Stimulated activated CD4-positive, alpha-beta T cell treated with anti-CD3 and anti-CD28 coated beads, Interleukin-2, amount 100 ng/mL, for 48 hours (primary cell): Measurements from ENCODE around the gene ARRB2.

Source experiments
- DNase-seq, 2 donors: peaks; one replicate each; pipeline ENCODE4 v3.0.0-alpha.2; 2020

ARRB2 gene

GRCh38 chr17:4768298-4768697 lies 57.9 kb downstream of the ARRB2 start:
- no peak for DNase-seq

- DNase-seq: no peak
Observed at GRCh38 chr17:4769628-4770027, 59.2 kb downstream of the ARRB2 start.
